Endothelial cell (in vitro differentiated cells): Measurements from ENCODE around the gene VWA2. TPM values are rescaled to one million over a fixed set of nuclear protein-coding genes. Genes with fewer than 3 reads are reported as not detected.

ENCODE experiments used
- DNase-seq: peaks from one replicate; pipeline ENCODE4 v3.0.0; 2021; ENCODE audit warnings: low spot score
- H3K27ac Mint-ChIP-seq: one replicate; pipeline ENCODE4 v1.8.0; 2021; ENCODE audit warnings: mixed read lengths, inconsistent platforms; ENCODE audit not compliant: unreplicated experiment
- H3K27me3 Mint-ChIP-seq: one replicate; pipeline ENCODE4 v1.8.0; 2021; ENCODE audit warnings: mild to moderate bottlenecking, moderate library complexity, mixed read lengths, inconsistent platforms; ENCODE audit not compliant: unreplicated experiment
- H3K36me3 Mint-ChIP-seq: one replicate; pipeline ENCODE4 v1.8.0; 2021; ENCODE audit warnings: mild to moderate bottlenecking, low read depth, mixed read lengths, inconsistent platforms; ENCODE audit not compliant: unreplicated experiment
- H3K4me1 Mint-ChIP-seq: one replicate; pipeline ENCODE4 v1.8.0; 2021; ENCODE audit warnings: mild to moderate bottlenecking, mixed read lengths, inconsistent platforms; ENCODE audit not compliant: unreplicated experiment
- H3K4me3 Mint-ChIP-seq: one replicate; pipeline ENCODE4 v1.8.0; 2021; ENCODE audit warnings: mild to moderate bottlenecking, mixed read lengths, inconsistent platforms; ENCODE audit not compliant: unreplicated experiment
- H3K9me3 Mint-ChIP-seq: one replicate; pipeline ENCODE4 v1.8.0; 2021; ENCODE audit warnings: mixed read lengths, inconsistent platforms; ENCODE audit not compliant: unreplicated experiment
- total RNA-seq: library from RNA; stranded (reverse); fragmentation: NEBNext Ultra II Directional; extraction: Animal tissue kit (Norgen Biotek cat#: 25700); gene quantifications from one replicate; pipeline ENCODE4 v1.2.1, GENCODE V29; 2021; ENCODE audit not compliant: unreplicated experiment
- TF ChIP-seq, protein P1 (sequence below): fragments of 200-600 bp; sonication (generic); IDR thresholded peaks from one replicate; pipeline ENCODE4 v1.5.0; 2021; ENCODE audit warnings: antibody characterized with exemption; ENCODE audit not compliant: unreplicated experiment

Gene VWA2
- total RNA-seq, 1 donor from 2014 or later = 2.4 TPM

DNA sequence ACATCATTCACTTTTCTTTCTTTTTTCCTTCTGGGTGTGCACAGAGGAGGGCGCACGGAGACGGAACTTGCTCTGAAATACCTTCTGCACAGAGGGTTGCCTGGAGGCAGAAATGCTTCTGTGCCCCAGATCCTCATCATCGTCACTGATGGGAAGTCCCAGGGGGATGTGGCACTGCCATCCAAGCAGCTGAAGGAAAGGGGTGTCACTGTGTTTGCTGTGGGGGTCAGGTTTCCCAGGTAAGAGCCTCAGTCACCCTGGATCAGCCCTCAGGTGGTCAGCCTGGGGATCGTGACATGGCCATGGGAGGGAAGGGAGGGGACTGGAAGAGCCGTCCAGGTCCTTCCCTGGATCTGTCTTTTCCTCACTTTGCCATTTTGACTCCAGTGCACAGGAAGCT is 33.6 kb downstream of the VWA2 start:
- H3K36me3 Mint-ChIP-seq = no peaks in the 10 kb centered on the region
- peaks cover 10% of the 10 kb centered on the region for H3K4me1 Mint-ChIP-seq
- DNase-seq = no peak
- no peak overlapping the region for H3K27ac Mint-ChIP-seq
- no peak overlapping the region for H3K4me3 Mint-ChIP-seq
- no peaks in the 10 kb centered on the region for H3K9me3 Mint-ChIP-seq
- H3K27me3 Mint-ChIP-seq = peaks cover 5% of the 10 kb centered on the region
- TF ChIP-seq, protein P1, sequence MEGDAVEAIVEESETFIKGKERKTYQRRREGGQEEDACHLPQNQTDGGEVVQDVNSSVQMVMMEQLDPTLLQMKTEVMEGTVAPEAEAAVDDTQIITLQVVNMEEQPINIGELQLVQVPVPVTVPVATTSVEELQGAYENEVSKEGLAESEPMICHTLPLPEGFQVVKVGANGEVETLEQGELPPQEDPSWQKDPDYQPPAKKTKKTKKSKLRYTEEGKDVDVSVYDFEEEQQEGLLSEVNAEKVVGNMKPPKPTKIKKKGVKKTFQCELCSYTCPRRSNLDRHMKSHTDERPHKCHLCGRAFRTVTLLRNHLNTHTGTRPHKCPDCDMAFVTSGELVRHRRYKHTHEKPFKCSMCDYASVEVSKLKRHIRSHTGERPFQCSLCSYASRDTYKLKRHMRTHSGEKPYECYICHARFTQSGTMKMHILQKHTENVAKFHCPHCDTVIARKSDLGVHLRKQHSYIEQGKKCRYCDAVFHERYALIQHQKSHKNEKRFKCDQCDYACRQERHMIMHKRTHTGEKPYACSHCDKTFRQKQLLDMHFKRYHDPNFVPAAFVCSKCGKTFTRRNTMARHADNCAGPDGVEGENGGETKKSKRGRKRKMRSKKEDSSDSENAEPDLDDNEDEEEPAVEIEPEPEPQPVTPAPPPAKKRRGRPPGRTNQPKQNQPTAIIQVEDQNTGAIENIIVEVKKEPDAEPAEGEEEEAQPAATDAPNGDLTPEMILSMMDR = no peak

DNA sequence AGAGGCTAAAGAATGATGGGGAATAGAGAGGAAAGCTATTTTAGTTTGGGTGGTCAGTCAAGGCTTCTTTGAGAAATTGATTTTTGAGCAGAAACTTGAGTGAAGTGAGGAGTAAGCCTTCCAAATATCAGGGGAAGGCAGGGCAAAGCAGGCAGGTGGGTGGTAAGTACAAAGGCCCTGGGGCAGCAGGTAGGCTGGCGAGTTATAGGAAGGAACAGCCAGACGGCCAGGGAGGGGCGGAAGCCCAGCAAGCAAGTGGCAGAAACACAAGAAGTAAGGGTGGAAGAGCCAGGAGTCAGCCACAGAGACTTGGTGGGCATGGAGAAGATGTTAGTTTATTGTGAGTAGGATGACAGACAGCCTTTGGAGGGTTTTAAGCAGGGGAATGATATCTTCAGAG is 34.9 kb downstream of the VWA2 start:
- peaks cover 10% of the 10 kb centered on the region for H3K4me1 Mint-ChIP-seq
- no peak overlapping the region for H3K4me3 Mint-ChIP-seq
- TF ChIP-seq, protein P1 = no peak
- no peaks in the 10 kb centered on the region for H3K9me3 Mint-ChIP-seq
- DNase-seq = no peak
- peaks cover 5% of the 10 kb centered on the region for H3K27me3 Mint-ChIP-seq
- no peaks in the 10 kb centered on the region for H3K36me3 Mint-ChIP-seq
- H3K27ac Mint-ChIP-seq = peak overlapping the region; percentile 24

DNA sequence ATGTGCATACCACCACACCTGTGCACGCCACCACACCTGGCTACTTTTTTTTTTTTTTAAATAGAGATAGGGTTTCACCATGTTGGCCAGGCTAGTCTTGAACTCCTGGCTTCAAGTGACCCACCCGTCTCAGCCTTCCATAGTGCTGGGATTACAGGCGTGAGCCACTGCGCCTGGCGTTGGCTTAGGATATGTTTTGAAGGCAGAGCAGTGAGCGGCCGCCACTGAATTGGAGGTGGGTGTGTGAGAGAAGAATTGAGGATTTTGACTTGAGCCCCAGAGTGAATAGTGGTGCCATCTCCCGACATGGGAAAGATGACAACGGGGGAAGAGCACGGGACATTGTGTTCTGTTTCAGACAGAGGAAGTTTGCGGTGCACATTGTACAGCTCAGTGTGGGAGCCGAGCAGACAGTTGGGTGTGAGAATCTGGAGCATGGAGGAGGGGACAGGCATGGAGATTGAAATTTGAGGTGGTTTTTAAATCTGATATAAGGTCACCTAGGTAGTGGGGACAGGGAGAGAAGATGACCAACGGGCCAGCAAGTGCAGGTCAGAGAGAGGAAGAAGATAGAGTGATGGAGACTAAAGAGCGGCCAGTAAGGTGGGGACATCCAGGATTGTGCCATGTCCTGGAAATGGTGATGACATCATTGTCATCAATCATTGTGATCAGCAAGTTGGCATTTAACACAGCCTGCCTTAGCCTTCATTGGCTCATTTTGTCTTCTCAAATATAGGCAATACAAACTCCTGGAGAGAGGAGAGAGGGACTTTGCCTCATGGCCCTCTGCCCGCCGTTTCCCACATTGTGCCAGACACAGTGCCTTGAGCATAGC is 35.8 kb downstream of the VWA2 start:
- H3K9me3 Mint-ChIP-seq = no peaks in the 10 kb centered on the region
- no peaks in the 10 kb centered on the region for H3K36me3 Mint-ChIP-seq
- H3K4me3 Mint-ChIP-seq = no peak overlapping the region
- H3K27me3 Mint-ChIP-seq = peaks cover 3% of the 10 kb centered on the region
- TF ChIP-seq, protein P1 = no peak
- H3K27ac Mint-ChIP-seq = no peak overlapping the region
- H3K4me1 Mint-ChIP-seq = peaks cover 10% of the 10 kb centered on the region
- no peak for DNase-seq

DNA sequence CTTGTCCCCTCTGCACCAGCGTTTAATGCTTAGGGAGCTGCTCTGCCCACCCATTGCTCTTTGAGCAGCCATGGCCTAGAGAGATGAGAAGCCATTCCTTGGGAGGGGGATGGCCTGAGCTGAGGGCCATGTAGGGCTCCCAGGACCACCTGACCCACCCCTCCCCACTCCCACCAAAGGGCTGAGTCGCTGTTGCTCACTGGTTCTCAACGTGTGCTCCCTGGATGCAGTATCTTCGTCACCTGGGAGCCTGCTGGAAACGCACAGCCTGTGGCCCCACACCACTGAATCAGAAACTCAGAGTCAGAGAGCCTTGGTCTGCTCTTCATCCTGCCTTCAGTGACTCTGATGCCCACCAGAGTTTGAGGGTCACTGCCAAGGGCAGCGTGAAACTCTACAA is 37.0 kb downstream of the VWA2 start:
- TF ChIP-seq, protein P1 = no peak
- Mint-ChIP-seq H3K36me3 (no peaks in the 10 kb centered on the region), H3K4me1 (peaks cover 10% of the 10 kb centered on the region), H3K9me3 (no peaks in the 10 kb centered on the region), H3K27ac (no peak overlapping the region), H3K4me3 (no peak overlapping the region), H3K27me3 (peaks cover 4% of the 10 kb centered on the region)
- no peak for DNase-seq

DNA sequence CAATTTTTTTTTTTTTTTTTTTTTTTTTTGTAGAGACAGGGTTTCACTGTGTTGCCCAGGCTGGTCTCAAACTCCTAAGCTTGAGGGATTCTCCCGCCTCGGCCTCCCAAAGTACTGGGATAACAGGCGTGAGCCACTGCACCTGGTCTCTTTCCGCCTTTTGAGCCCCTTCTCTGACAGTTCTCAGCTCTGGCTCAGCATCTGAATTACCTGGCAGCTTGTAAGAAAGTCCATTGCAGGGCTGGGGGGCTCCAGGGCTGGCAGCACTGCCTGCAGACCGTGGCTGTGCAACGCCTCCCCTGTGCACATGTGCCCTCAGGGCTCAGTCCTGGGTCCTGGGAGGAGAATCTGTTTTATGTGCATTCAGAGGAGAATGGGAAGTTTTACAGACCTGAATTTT is 37.6 kb downstream of the VWA2 start:
- H3K27ac Mint-ChIP-seq = no peak overlapping the region
- no peaks in the 10 kb centered on the region for H3K36me3 Mint-ChIP-seq
- no peak overlapping the region for H3K4me3 Mint-ChIP-seq
- TF ChIP-seq, protein P1 = no peak
- peaks cover 4% of the 10 kb centered on the region for H3K27me3 Mint-ChIP-seq
- no peaks in the 10 kb centered on the region for H3K9me3 Mint-ChIP-seq
- DNase-seq = no peak
- peaks cover 10% of the 10 kb centered on the region for H3K4me1 Mint-ChIP-seq
